GM18951 (cell line): ENCODE results near the gene STK32A.

Experiments
- POLR2A ChIP-seq: IDR thresholded peaks from 4 replicates; pipeline ENCODE4 v1.6.1; 2011; ENCODE audit warnings: mild to moderate bottlenecking; ENCODE audit not compliant: insufficient read length, insufficient read depth; ENCODE audit errors: extremely low read depth
- in situ Hi-C: fragments of 300-500 bp; cut with MboI; formaldehyde crosslinking; loops from one replicate; pipeline ENCODE4 v1.12.0; 2022; ENCODE audit warnings: low sequenced_read_pairs, mixed read lengths, inconsistent platforms; ENCODE audit not compliant: unreplicated experiment

STK32A gene

DNA sequence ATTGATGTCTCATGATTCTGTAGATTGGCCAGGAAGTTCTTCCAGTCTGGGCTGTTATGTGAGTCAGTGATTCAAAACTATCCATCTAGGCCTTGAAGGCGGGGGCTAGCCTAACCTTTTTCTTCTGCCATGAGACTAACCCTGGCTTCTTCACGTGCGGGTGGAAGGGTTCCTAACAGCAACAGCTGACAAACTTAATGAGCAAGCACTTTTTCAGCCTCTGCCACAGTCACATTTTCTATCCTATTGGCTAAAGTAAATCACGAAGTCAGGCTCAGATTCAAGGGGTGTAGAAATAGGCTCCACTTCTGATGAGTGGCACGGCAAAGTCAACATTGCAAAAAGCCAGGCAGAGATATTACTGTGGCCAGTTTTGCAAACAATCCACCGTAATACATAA, 68.4 kb downstream of the STK32A start:
- TF ChIP-seq POLR2A, result no peak
- in situ Hi-C loops, result no loop called here

- in situ Hi-C loops, result no loop called here
- TF ChIP-seq POLR2A, result no peak
These were observed 69.2 kb downstream of the STK32A start for GRCh38 chr5:147303976-147304375.

- in situ Hi-C loops, result no loop called here
- TF ChIP-seq POLR2A, result no peak
These were observed 70.3 kb downstream of the STK32A start for GRCh38 chr5:147305147-147305546.

DNA sequence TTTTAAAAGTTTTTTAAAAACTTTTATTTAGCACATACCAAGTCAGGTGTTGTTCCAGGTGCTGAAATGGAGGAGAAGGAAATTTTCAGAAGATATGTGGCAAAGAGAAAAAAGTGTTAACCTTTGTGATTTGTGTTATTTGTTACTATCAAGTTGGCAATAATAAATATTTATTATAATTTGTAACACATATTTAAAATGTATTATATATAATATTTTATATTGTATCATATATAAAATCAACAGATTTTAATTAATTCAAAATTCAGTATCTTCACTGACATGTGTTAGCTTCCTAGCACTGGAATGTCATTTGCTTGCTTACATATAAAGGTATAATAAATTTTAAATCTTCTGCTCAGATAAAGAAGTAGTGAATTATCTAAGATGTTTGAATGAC, 71.5 kb downstream of the STK32A start:
- in situ Hi-C loops, result no loop called here
- TF ChIP-seq POLR2A, result no peak

DNA sequence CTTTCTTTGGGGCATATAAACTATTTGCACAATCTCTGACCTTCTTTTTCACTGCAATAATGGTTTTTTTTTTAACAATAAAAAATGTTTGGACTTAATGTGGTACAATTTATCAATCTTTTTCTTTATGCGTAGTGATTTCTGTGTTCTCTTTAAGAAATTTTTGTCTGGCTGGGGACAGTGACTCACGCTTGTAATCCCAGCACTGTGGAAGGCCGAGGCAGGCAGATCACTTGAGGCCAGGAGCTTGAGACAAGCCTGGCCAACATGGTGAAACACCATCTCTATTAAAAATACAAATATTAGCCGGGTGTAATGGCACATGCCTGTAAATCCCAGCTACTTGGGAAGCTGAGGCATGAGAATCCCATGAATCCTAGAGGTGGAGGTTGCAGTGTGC, 72.3 kb downstream of the STK32A start:
- TF ChIP-seq POLR2A, result no peak
- in situ Hi-C loops, result no loop called here

DNA sequence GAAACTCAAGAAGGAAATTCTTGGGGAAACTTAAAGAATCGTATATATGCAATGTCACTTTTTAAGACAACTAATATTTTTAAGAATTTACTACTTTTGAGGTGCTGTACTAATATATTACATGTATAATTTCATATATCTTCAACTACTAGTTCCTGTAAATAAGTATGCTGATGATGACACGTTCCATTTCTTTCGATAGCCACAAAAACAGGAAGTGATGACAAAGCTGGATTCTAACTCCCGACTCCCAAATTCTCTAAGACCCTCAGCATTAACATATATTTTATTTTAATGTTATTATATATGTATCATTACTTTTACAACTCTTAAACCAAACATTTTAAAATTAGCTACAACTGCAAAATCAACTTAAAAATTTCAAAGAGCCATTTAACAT, 74.8 kb downstream of the STK32A start:
- TF ChIP-seq POLR2A, result no peak
- in situ Hi-C loops, result no loop called here

- TF ChIP-seq POLR2A, result no peak
- in situ Hi-C loops, result no loop called here
These were observed 75.4 kb downstream of the STK32A start for GRCh38 chr5:147310059-147310704.

DNA sequence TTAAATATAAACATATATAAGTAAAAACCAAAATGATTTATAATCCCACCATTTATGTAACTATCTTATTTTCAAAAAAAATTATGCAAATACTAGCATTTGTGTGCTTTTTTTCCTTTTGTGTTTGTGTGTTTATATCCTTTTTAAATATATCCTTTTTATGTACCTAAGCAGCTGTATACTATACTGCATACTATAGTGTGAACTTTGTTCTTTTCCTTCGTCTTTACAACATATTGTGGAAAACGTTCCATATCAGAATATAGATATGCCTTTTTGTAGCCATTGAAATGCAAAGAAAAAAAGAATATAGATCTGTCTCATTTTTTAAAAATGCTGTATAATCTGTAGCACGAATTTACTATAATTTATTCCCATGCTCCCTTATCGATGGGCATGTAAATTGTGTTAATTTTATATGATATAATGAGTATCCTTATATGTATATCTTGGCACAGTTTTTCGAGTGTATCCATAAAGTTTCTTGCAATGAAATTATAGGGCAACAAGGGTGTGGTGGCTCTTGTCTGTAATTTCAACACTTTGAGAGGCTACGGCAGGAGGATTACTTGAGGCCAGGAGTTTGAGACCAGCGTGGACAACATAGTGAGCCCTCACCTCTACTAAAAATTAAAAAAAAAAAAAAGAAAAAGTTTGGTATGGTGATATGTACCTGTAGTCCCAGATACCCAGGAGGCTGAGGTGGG, 83.3 kb downstream of the STK32A start:
- TF ChIP-seq POLR2A, result no peak
- in situ Hi-C loops, result no loop called here

DNA sequence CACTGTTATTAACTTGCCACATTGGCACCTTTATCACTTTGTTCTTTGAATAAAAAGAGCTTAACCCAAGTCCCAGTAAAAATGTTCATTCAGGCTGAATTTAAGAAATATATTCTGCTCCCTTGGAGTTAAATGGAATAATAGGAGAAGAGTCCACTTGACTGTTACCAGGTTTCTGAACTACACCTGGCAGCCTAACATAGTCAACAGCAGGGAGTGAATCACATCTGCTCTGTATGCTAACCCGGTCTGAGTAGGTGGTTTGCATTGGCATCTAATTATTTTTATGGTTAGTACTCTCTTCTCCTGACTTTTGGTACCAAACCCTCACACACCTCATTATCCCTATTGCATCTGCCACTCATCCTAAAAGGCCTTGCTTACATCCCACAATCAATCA, 86.7 kb downstream of the STK32A start:
- in situ Hi-C loops, result no loop called here
- no peak for TF ChIP-seq POLR2A

DNA sequence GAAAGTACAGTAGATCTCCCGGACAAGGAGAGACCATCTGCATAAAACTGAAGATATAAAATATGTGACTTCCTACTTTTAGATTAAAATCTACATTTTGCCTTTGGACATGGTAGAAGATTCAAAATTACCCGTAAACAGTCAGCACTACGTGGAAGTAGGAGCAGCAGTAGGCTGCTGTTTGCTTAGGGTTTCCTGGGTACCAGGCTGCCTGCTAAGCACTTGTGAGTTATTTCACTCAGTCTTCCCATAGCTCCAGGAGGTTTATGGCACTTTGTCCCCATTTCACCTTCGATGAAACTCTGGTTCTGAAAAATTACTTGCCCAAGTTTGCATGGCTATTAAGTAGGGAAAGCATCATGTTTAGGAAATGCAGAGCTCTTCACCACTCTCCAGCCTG, 92.6 kb downstream of the STK32A start:
- no peak for TF ChIP-seq POLR2A
- in situ Hi-C loops, result no loop called here

GRCh38 chr5:147327905-147328304, 93.1 kb downstream of the STK32A start:
- in situ Hi-C loops, result no loop called here
- no peak for TF ChIP-seq POLR2A

GRCh38 chr5:147332658-147333057, 97.8 kb downstream of the STK32A start:
- no peak for TF ChIP-seq POLR2A
- in situ Hi-C loops, result no loop called here

DNA sequence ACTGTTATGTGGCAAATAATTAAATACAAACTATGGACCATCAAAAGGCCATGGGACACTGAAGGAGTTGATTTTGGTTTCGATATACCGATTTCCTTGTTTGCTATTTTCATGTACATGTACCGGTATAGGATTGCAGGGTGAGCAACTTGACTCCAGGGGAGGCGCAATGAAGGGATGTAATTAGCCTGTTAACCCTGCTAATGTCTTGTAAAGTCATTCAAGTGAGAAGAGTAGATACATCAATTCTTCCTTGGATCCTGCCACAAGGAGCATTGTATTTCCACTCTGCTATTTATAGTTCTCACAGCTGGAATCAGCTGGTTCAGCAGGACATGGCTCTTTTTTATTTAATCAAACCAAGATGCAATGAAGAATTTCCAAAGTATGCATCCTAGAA, 102.0 kb downstream of the STK32A start:
- in situ Hi-C loops, result no loop called here
- TF ChIP-seq POLR2A, result no peak

DNA sequence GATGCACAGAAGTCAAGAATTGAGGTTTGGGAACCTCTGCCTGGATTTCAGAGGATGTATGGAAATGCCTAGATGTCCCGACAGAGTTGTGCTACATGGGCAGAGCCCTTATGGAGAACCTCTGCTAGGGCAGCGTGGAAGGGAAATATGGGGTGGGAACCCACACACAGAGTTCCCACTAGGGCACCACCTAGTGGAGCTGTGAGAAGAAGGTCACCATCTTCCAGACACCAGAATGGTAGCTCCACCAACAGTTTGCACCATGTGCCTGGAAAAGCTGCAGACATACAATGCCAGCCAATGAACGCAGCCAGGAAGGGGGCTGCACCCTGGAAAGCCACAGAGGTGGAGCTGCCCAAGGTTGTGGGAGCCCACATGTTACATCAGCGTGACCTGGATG, 104.5 kb downstream of the STK32A start:
- TF ChIP-seq POLR2A, result no peak
- in situ Hi-C loops, result no loop called here
